CD4-positive, alpha-beta T cell treated with Interleukin-15 for 1 hour (primary cell): ENCODE measurements around the gene BCOR.

Experiments used
- DNase-seq: peaks from one replicate; pipeline ENCODE4 v3.0.0-alpha.2; 2020

BCOR gene

DNA sequence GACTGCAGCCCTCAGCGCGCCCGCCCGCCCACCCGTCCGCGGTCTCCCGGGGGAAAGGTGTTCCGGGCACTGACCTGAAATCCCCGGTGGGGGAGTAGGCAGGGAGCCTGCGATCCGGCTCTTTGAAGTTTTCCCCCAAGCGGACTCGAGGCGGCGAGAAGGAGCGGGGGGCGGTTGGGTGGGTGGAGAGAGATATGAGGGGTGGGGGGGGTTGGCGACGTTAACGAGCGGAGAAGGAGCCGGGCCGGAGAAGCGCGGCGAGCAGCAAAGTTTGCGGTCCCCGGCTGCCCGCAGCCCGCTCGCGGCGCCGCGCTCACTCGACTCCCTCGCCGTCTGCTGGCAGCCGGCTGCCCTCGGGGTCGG, 636 bp downstream of the BCOR start:
- peak; percentile 32 for DNase-seq

- DNase-seq, result peak; percentile 73
These were observed 1.2 kb downstream of the BCOR start for GRCh38 chrX:40096395-40097091.

DNA sequence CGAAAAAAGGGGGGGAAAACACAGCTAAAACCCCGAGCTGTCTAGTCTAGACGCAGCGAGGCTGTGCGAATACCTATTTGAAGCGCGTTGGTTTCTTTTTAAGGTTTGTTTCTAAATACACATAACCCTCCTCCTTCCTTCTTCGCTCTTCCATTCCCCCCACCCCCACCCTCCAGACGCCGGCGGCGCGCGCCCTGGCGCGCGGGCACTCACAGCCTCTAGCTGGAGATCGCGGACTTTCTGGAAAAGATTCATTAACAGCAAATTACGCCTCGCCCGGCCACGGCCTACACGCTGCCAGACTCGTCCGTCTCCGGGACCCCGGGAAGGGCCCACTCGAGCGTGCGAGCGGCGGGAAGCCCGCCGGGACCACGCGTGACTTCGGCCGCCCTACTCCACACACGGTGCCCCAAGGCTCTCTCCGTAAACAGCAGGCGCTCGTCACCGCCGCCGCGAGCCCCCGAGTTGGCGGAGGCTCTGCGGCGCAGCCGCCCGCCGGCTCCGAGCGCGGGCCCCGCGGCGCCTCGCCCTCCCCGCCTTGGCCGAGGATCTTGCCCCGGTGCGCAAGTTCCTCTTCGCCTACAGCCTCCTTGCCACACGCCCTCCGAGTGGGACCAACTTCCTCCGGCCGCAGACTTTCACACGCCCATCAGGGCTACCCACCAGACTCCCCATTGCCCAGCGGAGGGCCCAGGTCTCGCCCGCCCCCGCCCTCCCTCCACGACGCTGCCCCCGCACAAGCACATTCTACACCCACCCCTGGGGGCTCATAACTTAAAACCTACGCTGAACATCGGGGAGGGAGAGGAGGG, 2.0 kb downstream of the BCOR start:
- peak; percentile 44 for DNase-seq

DNA sequence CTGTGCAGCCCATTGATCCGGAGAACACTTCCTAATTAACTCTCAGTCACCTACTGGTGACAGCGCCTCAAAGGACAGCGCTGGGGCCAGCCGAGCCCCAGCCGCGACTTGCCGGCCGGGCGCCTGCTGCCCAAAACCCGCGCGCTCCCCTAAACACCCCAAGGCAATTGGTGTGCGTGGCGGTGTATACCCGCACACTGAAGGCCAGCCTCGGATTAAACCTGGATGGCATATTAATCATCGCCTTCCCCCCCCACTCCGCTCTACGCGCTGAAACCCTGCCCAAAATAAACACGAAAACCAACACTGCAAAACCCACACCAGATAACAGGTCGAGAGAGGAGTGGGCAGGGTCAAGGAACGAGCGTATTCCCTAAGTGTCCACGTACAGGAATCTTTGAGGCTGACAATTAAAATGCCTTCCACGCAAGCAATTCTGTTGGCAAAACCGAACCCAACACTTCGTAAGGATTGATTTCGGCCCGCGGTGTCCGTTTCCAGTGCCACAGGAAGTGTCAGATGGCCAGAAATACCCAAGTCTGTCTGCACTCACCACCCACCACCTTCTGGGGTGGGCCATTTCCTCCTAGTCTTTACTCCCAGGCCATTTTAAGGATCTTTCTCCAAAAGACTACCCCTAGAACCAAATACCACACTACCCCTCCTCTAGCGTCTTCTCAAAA, 2.7 kb downstream of the BCOR start:
- no peak for DNase-seq

DNA sequence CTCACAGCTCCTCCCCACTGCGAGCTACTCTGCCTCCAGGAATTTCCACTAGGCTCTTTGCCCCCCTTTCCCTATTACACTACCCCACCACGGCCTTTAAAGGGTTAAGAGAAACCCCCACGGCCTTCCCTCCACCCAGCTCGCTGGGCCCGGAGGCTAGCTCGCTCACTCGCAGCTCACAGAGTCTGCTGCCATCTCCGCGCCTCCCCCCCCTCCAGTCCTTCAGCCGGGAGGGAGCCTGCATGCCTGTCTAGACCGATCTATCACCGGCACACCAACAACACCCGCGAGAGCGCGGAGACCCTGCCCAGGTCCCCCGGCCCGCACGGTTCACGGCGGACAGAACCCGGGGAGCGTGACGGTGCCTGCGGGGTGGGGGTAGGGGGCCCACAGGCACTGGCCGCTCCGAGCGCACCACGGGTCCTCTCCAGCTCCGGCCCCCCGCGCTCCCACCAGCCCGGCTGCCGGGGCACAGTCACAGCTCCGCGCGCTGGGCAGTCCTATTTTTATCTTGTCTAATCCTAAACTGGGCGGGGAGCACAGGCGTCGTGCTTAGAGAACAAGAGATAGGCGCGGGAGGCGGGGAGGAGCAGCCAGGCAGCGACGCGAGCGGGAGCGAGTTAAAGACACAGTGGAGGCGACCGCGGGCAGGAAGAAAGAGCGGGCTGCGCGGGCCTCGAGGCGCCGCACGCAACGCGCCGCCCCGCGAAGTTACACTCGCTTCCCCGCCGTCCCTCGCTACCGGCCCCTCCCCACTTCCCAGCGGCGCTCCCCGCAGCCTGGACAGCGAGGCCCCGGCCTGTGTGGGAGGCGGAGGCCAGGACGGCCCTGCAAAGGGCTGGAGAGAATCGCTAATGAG, 3.5 kb downstream of the BCOR start:
- DNase-seq, result peak; percentile 28

DNA sequence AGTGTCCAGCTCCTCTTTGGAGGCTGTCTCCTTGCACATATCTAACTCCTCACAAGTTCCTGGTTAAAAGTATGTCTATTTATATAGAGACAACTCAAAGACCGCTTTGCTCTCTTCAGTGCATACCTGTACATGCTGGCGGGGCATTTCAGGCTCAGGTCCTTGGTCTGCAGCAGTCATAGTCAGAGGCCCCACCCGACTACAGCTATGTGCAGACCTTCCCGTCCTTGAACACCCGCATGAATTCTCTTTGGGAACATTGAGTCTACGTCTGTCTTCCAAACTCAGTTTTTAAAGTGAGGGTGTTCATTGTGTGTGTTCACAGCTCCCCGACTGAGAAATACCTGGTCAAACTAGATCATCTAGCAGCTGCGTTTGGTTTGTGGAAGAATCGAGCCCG, 4.2 kb downstream of the BCOR start:
- DNase-seq, result no peak

- DNase-seq, result no peak
These were observed 4.8 kb downstream of the BCOR start for GRCh38 chrX:40092808-40093435.

DNA sequence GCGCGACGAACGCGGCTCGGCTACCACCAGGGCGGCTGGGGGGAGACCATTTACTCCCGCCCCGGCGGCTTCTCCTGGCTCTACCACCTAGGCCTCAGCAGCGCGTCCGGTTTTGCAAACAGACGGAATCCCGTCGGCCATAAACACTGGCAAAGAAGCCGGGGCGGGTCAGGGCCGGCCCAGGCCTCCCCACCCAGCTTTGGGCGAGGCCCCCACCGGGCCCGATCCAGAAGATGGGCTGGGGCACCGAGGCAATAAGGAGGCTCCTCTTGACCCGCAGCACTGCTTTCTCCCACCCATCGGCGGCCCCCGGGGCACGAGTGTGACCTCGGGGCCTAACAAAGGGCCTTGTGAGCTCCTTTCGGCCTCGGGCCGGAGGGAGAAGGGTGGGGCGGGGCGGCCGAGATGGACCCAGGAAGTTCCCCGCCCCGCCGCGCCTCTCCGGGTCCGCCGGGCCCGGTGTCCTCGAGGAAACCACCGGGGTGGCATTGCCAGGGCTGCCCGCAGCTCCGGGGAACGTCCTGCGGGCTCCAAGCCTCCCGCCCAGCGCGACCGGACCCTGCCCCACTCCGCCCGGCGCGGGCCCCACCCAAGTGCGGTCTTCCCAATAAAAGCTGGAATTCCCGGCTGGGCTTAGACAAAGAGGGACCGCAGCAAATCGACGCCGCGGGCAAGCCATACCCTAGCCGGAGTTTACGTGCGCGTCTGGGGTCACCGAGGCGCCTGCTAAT, 5.9 kb downstream of the BCOR start:
- DNase-seq, result no peak

DNA sequence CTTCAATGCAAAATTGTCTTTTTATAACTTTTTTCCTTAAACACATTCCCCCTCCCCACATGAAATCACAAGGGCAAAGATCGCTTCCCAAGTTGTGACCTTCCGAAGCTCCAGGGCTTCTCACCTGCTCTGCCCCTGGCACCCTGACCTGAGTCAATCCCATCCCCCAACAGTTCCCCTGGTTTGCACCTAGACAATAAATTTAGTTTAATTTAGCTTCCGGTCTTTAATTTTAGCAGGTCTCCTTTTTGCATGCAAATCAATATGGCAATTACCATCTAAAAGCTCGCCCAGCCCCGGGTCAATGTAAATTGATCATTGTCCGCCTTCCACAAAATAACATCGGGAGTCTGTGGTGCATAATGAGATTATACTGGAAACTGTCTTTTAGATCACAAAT, 6.8 kb downstream of the BCOR start:
- no peak for DNase-seq

- no peak for DNase-seq
These were observed 7.5 kb downstream of the BCOR start for GRCh38 chrX:40090050-40090804.

DNA sequence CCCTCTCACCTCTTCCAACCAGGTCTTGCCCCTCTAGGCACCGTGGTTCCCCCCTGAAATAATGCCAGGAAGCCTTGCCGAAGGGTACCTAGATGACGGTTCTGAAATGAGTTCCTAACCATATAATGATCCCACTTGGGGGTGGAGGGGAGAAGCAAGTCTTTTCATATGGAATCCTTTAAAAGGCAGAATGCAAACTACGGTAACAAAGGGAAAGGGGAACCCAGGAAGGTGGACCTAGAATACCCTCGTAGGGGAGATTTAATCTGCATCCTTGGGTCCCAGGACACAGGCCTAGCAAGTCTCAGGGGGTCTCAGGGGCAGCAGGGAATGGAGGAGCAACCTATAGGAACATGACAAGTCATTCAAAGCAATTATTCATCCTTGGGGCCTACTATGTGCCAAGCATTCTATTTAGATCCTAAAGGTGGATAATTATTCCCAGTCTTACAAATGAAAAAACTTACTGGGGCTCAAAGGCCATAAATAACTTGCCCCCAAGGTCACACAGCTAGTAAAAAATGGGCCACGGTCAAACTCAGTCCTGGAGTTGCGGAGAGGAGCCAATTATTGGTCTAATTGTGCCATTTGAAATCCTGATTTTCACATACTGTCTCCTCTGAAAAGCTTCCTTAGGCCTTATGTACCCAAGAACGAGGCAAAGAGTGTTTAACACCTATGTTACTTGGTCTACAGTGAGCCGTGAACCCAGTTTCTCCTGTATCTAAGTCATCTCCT, 8.8 kb downstream of the BCOR start:
- DNase-seq, result no peak

DNA sequence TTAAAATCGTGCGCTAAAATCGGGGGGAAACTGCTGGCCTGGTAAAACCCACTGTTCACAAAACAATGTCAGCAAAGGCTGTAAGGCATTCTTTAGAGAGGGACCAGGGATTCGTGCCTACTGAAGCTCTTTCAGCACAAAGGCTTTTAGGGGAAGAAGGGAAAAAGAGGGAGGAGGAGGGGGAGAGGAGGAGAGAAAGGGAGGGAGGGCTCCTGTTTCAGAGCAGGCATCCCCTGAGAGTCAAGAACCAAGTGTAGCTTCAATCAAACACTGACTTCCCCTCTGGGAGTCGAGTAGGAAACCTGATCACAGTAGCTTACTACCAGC, 9.5 kb downstream of the BCOR start:
- DNase-seq, result no peak

GRCh38 chrX:40087425-40088298, 10.1 kb downstream of the BCOR start:
- no peak for DNase-seq

DNA sequence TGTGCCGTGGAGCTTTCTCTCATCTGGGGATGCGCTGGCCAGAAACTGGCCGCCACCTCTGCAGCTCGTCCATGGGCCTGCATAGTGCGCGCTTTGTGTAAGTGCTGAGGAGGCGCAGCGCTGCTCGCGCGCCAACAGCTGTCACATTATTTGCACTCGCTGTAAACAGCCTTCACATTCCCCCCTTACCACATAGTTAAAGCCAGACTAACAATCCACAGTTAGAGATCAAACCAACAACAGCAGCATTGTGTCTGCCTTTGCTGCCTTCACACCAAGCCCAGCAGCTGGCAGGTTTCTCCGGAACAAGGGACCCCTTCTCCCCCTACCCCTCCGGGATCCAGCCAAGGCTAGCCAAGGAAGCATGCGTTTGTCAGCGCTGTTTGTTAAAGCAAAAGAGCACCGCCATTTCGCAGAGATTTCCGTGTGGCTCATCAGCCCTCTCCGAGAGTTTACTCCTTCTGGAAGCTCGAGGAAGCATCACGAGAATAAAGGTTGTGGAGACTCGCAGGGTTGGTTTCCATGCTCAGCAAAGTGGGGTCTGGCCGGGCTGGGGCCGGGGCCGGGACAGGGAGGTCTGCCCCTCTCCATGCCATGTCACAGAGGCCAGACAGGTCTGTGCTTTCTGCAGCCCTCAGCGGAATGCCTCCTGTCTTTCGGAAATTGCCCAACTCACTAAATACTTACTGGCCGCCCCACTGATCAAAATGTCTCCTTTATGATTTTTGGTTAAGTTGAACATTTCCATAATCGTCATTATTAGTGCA, 11.0 kb downstream of the BCOR start:
- no peak for DNase-seq

DNA sequence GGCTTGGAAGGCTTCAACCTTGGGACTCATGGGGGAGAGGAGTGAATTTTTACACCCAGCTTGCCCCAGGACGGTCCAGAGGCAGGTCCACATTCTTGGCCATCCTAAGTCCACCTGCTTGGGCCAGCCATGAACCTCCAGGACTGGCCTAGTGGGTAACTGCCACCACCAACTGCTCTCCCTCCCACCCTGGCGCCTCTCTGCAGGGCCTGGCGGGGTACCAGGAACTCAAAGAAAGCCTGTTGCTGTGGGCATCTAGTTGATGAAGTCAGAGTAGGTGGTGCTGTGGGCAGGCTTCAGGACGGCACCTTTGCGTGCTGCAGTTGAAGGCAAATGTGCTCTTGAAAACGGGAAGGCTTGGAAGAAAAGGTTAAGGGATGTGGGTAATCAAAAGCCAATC, 12.0 kb downstream of the BCOR start:
- no peak for DNase-seq

- DNase-seq, result no peak
These were observed 12.6 kb downstream of the BCOR start for GRCh38 chrX:40085102-40085551.

DNA sequence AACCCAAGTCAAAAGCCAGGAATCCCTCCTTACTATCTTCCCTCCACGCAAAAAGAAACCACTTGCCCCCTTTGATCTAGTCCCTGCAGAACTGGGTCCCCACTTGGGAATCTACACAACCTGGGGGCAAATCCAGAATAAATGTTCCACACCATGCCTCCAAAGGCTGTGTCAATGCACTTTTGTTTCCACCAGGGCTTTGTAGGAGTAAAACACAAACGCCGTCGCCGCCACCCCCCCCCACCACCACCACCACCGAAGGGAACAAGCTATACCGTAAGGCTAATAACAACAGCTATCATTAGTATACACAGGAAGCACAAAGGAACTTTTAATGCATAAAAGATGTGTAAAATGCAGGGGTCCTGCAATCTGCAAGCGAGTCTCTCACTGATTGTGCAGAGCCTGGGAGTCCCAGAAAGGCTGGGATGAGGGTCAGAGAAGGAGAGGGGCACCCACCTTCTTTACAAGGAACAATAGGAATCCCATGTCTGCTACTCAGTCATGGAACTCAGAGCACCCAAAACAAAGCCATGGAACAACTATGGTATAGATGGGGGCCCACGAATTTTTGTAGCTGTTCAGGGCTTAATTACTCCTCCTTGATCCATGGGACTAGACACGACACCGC, 13.2 kb downstream of the BCOR start:
- no peak for DNase-seq

DNA sequence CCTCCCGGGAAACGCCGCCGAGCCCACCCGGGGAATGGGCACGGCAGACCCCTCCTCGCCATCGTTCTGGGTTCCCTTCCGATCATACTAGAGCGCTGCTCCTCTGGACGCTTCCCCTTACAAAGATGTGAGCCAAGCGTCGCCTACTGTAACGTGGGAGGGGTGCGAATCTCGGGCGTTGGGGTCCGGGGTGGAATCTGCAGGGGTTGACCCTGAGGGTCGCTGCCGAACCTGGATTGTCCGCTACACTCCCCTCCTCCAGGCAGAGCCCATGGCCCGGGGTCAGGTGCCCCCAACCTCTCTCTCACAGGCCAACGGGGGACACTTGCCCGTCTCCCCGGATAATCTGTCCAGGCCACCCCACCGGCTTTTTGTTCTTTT, 13.8 kb downstream of the BCOR start:
- no peak for DNase-seq
